SK-N-SH (cell line): ENCODE data around the gene LOX.

Source experiments
- CTCF ChIP-seq: fragments of 200-600 bp; sonication (generic); IDR thresholded peaks from 2 replicates; pipeline ENCODE4 v1.6.1; 2017; ENCODE audit warnings: antibody characterized with exemption, mild to moderate bottlenecking, moderate library complexity
- MAX ChIP-seq: IDR thresholded peaks from 2 replicates; pipeline ENCODE4 v1.4.0; 2012; ENCODE audit warnings: low read depth
- MXI1 ChIP-seq: IDR thresholded peaks from 2 replicates; pipeline ENCODE4 v1.6.1; 2012; ENCODE audit warnings: mild to moderate bottlenecking, low read depth, low read length, improper control_type of control experiment
- PBX3 ChIP-seq: IDR thresholded peaks from 2 replicates; pipeline ENCODE4; 2012

- TF ChIP-seq MAX (no peak), CTCF (no peak), MXI1 (no peak), PBX3 (no peak)
Measured at GRCh38 chr5:122102825-122103224, 24.8 kb upstream of the LOX start.
